Measurements from ENCODE around the gene CNDP1.

CNDP1 gene, protein sequence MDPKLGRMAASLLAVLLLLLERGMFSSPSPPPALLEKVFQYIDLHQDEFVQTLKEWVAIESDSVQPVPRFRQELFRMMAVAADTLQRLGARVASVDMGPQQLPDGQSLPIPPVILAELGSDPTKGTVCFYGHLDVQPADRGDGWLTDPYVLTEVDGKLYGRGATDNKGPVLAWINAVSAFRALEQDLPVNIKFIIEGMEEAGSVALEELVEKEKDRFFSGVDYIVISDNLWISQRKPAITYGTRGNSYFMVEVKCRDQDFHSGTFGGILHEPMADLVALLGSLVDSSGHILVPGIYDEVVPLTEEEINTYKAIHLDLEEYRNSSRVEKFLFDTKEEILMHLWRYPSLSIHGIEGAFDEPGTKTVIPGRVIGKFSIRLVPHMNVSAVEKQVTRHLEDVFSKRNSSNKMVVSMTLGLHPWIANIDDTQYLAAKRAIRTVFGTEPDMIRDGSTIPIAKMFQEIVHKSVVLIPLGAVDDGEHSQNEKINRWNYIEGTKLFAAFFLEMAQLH

DNA sequence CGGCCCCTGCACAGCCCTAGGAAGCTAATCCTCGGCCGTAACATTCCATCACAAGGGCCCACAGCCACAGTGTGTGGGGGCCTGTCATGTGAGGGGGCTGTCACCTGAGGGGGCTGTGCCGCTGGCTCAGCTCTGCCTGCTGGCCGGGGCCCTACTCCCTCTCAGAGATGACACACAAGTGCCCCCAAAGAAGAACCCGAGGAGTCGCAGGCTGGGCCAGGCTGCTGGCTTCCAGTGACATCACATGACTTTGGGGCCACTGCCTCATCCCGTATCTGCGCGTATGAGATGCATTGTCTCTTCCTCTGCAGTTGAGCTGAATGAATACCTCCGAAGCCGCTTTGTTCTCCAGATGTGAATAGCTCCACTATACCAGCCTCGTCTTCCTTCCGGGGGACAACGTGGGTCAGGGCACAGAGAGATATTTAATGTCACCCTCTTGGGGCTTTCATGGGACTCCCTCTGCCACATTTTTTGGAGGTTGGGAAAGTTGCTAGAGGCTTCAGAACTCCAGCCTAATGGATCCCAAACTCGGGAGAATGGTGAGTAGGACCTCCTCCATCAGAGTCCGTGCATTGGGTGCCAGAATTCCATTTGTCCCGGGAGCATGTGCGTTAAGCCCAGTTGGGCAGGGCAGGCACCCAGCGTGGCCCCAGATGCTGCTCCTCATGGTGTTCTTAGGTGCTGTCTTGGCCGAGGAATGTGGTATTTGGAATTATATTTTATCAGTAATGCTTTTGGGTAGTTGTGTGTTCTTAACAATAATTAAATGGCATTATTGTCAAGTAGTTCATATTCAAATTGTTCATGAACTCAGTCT lies at the start of gene CNDP1:
Gene CNDP1 (plus strand): TSS at position 351 of the 820 bp plus-strand sequence. CDS start 168 bp downstream, at position 519.
- Mint-ChIP-seq H3K4me1 (peaks cover 4% of the 10 kb centered on the region), H3K4me3 (no peak within 1 kb of the TSS), H3K27ac (peak within 1 kb of the TSS; percentile 69), H3K27me3 (ENCODE audit: low read depth, poor library complexity) (peaks cover 19% of the 10 kb centered on the region), H3K36me3 (ENCODE audit: low read depth) (no peaks in the 10 kb centered on the region), H3K9me3 (peaks cover 14% of the 10 kb centered on the region)
- DNase-seq = no peak
- TF ChIP-seq, protein P1, sequence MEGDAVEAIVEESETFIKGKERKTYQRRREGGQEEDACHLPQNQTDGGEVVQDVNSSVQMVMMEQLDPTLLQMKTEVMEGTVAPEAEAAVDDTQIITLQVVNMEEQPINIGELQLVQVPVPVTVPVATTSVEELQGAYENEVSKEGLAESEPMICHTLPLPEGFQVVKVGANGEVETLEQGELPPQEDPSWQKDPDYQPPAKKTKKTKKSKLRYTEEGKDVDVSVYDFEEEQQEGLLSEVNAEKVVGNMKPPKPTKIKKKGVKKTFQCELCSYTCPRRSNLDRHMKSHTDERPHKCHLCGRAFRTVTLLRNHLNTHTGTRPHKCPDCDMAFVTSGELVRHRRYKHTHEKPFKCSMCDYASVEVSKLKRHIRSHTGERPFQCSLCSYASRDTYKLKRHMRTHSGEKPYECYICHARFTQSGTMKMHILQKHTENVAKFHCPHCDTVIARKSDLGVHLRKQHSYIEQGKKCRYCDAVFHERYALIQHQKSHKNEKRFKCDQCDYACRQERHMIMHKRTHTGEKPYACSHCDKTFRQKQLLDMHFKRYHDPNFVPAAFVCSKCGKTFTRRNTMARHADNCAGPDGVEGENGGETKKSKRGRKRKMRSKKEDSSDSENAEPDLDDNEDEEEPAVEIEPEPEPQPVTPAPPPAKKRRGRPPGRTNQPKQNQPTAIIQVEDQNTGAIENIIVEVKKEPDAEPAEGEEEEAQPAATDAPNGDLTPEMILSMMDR (IDR thresholded peaks at IDR 0.05) = no peak

DNA sequence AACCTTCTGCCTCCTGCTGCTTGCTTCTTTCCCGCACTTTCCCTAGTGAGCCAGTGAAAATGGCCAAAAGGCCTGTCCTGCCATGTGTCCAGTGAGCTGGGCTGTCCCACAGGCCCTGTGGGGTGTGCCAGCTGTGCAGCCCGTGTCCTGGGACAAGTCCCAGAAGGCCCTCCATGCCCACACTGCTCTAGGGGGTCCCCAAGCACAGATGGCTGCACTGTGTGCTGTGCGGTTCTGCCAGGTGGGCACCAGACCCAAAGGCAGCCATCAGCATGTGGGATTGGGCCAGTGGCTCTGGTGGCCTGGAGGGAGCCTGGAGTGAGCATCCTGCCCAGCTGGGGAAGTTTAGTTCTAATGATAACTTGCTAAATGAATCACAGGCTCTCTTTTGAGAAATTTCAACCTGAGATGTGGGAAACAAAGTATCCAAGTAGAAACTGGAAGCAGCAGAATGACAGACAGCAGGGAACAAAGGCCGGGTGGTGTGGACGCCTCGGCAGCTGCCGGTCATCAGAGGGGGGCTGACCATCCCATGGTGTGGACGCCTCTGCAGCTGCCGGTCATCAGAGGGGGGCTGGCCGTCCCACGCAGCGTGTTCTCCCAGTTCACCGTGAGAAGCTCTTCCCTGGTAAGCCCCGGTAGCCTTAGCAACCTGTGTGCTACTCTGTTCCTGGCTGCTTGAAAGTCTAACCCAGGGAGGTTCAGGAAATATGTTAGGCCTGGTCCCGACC lies 48.0 kb upstream of the CNDP1 start:
- DNase-seq = no peak

DNA sequence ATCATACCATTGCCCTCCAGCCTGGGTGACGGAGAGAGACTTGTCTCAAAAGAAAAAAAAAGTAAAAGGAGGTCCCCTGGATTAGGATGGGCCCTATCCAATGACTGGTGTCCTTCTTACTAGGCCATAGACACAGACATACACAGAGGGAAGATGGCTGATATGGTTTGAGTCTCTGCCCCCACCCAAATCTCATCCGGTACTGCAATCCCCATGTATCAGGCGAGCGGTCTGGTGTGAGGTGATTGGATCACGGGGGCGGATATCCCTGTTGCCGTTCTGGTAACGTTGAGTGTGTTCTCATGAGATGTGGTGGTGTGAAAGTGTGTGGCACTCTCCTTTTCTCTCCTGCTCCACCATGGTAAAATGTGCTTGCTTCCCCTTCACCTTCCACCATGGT lies 45.9 kb upstream of the CNDP1 start:
- Mint-ChIP-seq H3K4me1 (peaks cover 44% of the 10 kb centered on the region), H3K9me3 (peaks cover 9% of the 10 kb centered on the region), H3K36me3 (ENCODE audit: low read depth) (no peaks in the 10 kb centered on the region), H3K27ac (no peak overlapping the region), H3K27me3 (ENCODE audit: low read depth, poor library complexity) (peaks cover 7% of the 10 kb centered on the region), H3K4me3 (no peak overlapping the region)
- TF ChIP-seq, protein P1 (IDR thresholded peaks at IDR 0.05) = no peak
- no peak for DNase-seq

More for the DNA sequence above, 48.0 kb upstream of the CNDP1 start:
- peaks cover under 1% of the 10 kb centered on the region for H3K9me3 Mint-ChIP-seq
- no peak overlapping the region for H3K27ac Mint-ChIP-seq
- H3K36me3 Mint-ChIP-seq (ENCODE audit: low read depth) = no peaks in the 10 kb centered on the region
- TF ChIP-seq, protein P1 (IDR thresholded peaks at IDR 0.05) = no peak
- H3K4me1 Mint-ChIP-seq = peaks cover 44% of the 10 kb centered on the region
- no peaks in the 10 kb centered on the region for H3K27me3 Mint-ChIP-seq (ENCODE audit: low read depth, poor library complexity)
- no peak overlapping the region for H3K4me3 Mint-ChIP-seq

DNA sequence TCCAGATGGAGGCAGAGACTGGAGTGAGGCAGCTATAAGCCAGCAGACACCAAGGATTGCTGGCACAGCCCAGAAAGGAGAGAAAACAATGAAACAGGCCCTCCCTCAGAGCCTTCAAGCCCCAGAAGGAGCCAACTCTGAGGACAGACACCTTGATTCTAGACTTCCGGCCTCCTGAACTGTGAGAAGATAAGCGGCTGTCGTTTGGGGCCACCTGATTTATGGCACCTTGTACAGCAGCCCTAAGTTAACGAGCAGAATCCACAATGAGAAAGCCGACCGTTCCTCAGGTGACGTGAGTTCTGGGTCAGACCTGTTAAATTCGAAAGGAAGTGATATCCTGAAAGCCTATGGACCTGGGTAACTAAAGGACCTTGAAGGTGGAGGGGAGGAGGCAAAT lies 45.4 kb upstream of the CNDP1 start:
- peaks cover 49% of the 10 kb centered on the region for H3K4me1 Mint-ChIP-seq
- H3K27me3 Mint-ChIP-seq (ENCODE audit: low read depth, poor library complexity) = peaks cover 7% of the 10 kb centered on the region
- DNase-seq = no peak
- H3K27ac Mint-ChIP-seq = no peak overlapping the region
- no peak overlapping the region for H3K4me3 Mint-ChIP-seq
- H3K36me3 Mint-ChIP-seq (ENCODE audit: low read depth) = no peaks in the 10 kb centered on the region
- H3K9me3 Mint-ChIP-seq = peaks cover 9% of the 10 kb centered on the region
- TF ChIP-seq, protein P1 (IDR thresholded peaks at IDR 0.05) = no peak

DNA sequence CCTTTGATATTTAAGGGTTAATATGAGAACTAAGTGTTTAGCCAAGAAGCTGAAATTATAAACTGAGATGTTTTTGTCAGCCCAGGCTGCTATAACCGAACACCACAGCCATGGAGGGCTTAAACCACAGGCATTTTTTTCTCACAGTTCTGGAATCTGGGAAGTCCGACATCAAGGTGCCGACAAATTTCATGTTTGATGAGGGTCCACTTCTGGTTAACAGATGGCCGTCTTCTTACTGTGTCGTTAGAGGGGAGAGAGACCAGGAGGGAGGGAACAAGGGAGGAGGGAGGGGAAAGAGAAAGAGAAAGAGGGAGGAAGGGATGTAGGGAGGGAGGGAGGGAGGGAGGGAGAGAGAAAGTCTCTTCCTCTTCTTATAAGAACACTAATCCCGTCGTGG lies 44.6 kb upstream of the CNDP1 start:
- DNase-seq = no peak
- Mint-ChIP-seq H3K36me3 (ENCODE audit: low read depth) (no peaks in the 10 kb centered on the region), H3K4me3 (no peak overlapping the region), H3K9me3 (peaks cover 9% of the 10 kb centered on the region), H3K27me3 (ENCODE audit: low read depth, poor library complexity) (peaks cover 7% of the 10 kb centered on the region), H3K4me1 (peaks cover 49% of the 10 kb centered on the region), H3K27ac (no peak overlapping the region)
- TF ChIP-seq, protein P1 (IDR thresholded peaks at IDR 0.05) = no peak

Data from nephron progenitor cell (in vitro differentiated cells).